PFSK-1 (cell line): Measurements from ENCODE around the gene ZNF217.

Experiments
- FOXP2 ChIP-seq: optimal IDR thresholded peaks from 2 replicates; pipeline ENCODE3; 2011; ENCODE audit warnings: borderline replicate concordance, control low read depth, inconsistent platforms; ENCODE audit not compliant: insufficient read depth; ENCODE audit errors: extremely low read length, extremely low read depth
- POLR2AphosphoS5 ChIP-seq: IDR thresholded peaks from 2 replicates; pipeline ENCODE4 v1.6.1; 2012; ENCODE audit warnings: low read depth, mild to moderate bottlenecking, control low read depth, low read length, moderate library complexity
- SIN3A ChIP-seq: IDR thresholded peaks from 2 replicates; pipeline ENCODE4 v1.6.1; 2012; ENCODE audit warnings: mild to moderate bottlenecking, low read length, moderate library complexity, borderline replicate concordance; ENCODE audit not compliant: insufficient read depth
- TAF1 ChIP-seq: IDR thresholded peaks from 2 replicates; pipeline ENCODE4 v1.6.1; 2012; ENCODE audit warnings: low read length, control low read depth, borderline replicate concordance; ENCODE audit not compliant: insufficient read depth
- TF ChIP-seq, protein P1 (sequence below), 2 experiments: IDR thresholded peaks; 2 replicates each; pipeline versions ENCODE4 v1.6.1 to v1.8.0; 2011 to 2012; ENCODE audit warnings: low read depth in 2 of 2, low read length in 2 of 2, control low read depth in 1 of 2, inconsistent platforms in 1 of 2, mild to moderate bottlenecking in 1 of 2, moderate library complexity in 1 of 2; ENCODE audit not compliant: insufficient read depth in 1 of 2

Gene ZNF217

DNA sequence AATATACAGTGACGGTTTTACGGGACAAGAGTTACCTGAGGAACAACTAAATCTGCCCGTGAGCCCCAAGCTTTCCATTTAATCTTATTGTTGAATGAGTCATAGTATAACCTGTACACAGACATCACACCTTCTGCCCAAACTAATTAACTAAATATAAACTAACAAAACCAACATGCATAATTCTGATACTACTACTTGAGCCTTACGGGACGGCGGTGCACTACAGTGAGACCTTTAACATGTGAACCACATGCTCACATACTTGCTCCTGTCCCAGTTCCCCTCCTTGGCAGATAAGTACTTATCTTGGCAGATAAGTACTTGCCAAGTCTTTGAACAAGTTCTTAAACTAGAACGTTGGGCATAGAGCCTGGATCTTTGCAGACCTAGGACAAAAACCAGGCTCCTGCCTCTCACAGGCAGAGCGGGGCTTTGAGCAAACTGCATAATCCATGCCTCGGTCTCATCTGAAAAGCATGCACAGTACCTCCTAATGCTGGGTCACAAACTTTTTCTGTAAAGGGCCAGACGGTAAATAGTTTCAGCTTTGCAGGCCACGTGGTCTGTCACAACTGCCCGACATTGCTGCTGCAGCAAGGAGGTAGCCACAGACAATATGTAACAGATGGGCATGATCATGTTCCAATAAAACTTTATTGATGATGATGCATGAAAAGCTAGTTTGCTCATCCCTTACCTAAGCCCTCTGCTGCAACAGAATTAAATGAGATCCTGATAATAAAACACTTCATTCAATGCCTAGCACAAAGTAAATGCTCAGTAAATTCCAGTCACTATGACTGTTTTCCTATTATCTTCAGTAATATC is 23.0 kb downstream of the ZNF217 start:
- no peak for TF ChIP-seq FOXP2
- TF ChIP-seq POLR2AphosphoS5: no peak
- TF ChIP-seq, protein P1, sequence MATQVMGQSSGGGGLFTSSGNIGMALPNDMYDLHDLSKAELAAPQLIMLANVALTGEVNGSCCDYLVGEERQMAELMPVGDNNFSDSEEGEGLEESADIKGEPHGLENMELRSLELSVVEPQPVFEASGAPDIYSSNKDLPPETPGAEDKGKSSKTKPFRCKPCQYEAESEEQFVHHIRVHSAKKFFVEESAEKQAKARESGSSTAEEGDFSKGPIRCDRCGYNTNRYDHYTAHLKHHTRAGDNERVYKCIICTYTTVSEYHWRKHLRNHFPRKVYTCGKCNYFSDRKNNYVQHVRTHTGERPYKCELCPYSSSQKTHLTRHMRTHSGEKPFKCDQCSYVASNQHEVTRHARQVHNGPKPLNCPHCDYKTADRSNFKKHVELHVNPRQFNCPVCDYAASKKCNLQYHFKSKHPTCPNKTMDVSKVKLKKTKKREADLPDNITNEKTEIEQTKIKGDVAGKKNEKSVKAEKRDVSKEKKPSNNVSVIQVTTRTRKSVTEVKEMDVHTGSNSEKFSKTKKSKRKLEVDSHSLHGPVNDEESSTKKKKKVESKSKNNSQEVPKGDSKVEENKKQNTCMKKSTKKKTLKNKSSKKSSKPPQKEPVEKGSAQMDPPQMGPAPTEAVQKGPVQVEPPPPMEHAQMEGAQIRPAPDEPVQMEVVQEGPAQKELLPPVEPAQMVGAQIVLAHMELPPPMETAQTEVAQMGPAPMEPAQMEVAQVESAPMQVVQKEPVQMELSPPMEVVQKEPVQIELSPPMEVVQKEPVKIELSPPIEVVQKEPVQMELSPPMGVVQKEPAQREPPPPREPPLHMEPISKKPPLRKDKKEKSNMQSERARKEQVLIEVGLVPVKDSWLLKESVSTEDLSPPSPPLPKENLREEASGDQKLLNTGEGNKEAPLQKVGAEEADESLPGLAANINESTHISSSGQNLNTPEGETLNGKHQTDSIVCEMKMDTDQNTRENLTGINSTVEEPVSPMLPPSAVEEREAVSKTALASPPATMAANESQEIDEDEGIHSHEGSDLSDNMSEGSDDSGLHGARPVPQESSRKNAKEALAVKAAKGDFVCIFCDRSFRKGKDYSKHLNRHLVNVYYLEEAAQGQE (IDR thresholded peaks at IDR 0.05; ENCODE audit: insufficient read depth in 1 of 2, low read depth in 2 of 2, low read length in 2 of 2): no peak
- TF ChIP-seq TAF1: no peak
- TF ChIP-seq SIN3A: no peak

DNA sequence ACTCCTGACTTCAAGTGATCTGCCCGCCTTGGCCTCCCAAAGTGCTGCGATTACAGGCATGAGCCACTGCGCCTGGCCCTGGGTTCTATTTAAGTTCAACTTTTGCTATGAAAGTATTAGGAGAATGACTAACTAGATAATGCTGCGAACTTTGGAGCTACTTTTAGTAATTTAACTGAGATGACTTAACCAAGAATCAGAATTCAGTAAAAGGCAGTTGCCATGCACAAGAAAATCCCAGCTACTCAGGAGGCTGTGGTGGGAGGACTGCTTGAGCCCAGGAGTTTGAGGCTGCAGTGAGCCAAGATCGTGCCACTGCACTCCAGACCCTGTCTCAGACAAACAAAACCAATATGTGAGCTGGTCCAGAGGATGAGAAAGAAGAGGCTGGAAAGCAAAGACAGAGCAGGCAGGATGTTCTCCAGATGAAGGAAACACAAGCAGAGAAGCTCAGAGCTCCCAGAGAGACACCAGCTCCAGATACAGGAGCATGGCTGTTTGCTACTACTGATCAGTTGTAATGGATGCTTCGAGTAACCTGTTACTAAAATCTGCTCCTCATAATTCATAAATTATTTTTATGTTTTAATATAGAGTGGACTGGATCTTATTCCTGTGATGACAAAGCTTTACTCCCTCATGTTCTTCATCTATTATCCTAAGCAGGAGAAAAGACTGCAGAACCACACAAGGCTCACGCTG is 23.9 kb downstream of the ZNF217 start:
- TF ChIP-seq FOXP2: no peak
- TF ChIP-seq, protein P1 (IDR thresholded peaks at IDR 0.05; ENCODE audit: insufficient read depth in 1 of 2, low read depth in 2 of 2, low read length in 2 of 2): no peak
- TF ChIP-seq POLR2AphosphoS5: no peak
- TF ChIP-seq TAF1: no peak
- TF ChIP-seq SIN3A: no peak

DNA sequence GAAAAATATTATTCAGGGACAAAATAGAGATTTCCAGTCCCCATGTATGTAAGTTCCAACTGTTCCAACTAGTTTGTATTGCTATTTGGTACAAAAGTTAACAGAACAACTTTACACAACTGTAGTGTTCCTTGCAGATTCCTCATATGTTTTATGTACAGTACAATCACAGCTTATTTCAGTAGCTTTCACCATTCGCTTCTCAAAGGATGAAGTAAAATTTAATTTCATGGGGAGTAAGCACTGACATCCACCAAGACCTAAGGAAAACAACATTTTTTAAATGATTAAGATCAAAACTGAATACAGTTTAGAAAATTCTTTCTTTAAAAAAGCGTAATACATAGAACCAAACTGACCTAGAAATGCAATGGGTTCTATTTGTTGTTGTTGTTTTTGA is 24.6 kb downstream of the ZNF217 start:
- TF ChIP-seq POLR2AphosphoS5 (no peak), FOXP2 (no peak), TAF1 (no peak)
- TF ChIP-seq, protein P1 (IDR thresholded peaks at IDR 0.05; ENCODE audit: insufficient read depth in 1 of 2, low read depth in 2 of 2, low read length in 2 of 2): no peak

DNA sequence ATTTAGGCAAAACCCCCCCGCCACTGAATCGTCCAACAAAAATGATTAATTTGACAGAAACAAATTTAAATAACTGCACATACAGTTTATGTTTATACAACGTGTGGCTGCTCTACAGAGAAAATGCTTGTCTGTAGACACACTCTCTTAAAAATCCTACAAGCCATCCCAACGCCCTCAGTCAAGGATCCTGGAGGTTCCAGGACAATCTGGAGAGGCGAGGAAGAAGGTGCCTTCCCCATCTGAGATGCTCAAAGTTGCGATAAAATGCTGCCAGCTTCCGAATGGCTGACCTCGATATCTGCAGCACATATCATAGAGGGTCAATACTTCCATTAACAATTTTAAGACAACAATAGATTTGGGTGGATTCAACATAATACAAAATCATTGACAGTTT is 25.3 kb downstream of the ZNF217 start:
- TF ChIP-seq TAF1 (no peak), SIN3A (no peak), FOXP2 (no peak), POLR2AphosphoS5 (no peak)
- TF ChIP-seq, protein P1 (IDR thresholded peaks at IDR 0.05; ENCODE audit: insufficient read depth in 1 of 2, low read depth in 2 of 2, low read length in 2 of 2): no peak
